ENCODE data around the gene NSD2.
A peak's percentile ranks its signal among the peaks of the same experiment; 100 is the strongest.

Gene NSD2

DNA sequence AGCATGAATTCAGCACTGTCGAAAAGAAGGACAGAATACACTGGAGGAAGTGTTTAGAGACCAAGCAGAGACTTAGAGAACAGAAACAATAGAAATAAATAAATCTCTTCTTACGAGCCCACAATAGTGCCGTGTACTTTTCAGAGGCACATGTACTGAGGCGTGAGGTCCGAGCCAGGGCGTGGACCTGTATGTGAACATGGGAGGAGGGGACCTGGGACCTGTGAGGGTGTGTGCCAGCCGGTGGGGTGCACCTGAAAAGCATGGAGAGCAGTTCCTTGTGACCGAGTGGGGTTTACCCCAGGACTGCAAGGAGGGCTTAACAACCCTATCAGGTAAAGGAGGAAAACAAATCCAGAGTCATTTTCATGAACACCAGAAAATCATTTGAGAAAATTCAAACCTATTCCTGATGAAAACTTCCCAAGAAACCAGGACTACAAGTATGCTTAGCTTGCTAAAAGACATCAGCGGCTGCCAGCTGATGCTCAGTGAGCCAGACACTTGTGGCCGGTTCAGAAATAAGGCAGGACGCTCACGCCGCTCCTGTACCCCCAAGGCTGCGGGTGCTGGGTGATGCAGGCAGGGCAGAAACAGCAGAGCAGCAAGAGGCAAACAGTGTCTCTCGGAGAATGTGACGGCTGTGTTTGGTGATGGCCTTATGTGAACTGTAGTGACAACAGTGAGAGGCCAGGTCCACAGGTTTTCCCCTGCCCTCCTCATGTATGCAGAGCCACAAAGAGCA, 100.4 kb downstream of the NSD2 start:
- no peak for DNase-seq (ENCODE audit: low read depth)

GRCh38 chr4:1972414-1972813, 101.2 kb downstream of the NSD2 start:
- DNase-seq (ENCODE audit: low read depth): no peak

GRCh38 chr4:1973218-1973617, 102.0 kb downstream of the NSD2 start:
- no peak for DNase-seq (ENCODE audit: low read depth)

- no peak for DNase-seq (ENCODE audit: low read depth)
Observed at GRCh38 chr4:1973661-1974060, 102.5 kb downstream of the NSD2 start.

- DNase-seq (ENCODE audit: low read depth): no peak
Observed at GRCh38 chr4:1974840-1975239, 103.6 kb downstream of the NSD2 start.

- no peak for DNase-seq (ENCODE audit: low read depth)
Observed at GRCh38 chr4:1975391-1975801, 104.2 kb downstream of the NSD2 start.

DNA sequence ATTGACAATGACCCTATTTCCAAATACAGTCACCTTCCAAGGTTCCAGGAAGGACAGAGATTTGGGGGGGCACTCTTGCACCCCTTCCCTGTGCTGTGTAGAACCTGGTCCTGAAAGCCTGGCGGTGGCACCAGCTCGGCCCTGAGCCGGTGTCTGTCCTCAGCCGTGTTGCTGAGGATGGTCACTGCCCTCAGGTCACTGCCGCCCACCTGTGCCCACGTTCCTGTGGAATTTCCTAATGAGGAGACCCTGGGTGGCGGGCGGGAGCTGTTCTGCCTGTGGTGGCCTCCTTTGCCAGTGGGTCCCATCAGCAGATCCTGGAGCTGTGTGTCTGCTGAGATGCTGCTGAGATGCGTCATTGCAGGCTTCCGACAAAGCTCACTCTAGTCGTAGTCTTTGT, 104.7 kb downstream of the NSD2 start:
- no peak for DNase-seq (ENCODE audit: low read depth)

DNA sequence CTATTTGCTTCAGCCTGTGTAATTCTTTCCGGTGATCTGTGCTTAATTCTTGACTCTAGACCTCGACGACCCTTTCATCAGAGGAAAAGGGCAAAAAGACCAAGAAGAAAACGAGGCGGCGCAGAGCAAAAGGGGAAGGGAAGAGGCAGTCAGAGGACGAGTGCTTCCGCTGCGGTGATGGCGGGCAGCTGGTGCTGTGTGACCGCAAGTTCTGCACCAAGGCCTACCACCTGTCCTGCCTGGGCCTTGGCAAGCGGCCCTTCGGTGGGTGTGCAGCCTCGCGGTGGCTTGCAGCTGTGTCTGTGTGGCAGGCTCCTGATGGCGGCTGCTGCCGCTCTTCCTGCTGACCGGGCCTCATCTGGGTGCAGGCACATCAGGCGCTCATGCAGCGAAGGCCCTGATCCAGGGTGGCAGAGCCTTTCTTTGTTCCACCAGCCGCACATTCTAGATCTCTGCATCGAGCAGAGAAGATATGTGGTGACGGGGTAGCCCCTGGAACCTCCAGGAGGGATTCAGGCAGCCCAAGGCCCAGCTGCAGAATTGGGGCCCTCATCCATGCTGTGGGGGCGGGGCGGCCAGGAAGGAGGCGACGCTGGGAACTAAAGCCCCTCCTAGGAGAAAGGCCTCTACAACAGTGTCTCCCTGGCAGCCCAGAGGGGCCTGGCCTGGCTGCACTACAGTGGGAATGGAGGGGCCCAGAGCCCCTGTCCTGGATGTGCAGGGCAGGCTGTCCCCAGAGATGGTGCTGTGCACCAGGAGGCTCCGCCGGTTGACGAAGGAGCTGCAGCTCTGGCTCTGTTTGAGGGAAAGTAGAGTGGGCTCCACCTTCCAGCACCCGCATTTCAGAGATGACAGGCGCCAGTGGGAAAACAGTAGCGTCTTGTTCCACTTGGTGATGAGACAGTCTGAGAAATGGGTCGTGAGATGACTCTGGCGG, 105.5 kb downstream of the NSD2 start:
- DNase-seq (ENCODE audit: low read depth): no peak

GRCh38 chr4:1978226-1978625, 107.0 kb downstream of the NSD2 start:
- DNase-seq (ENCODE audit: low read depth): no peak

DNA sequence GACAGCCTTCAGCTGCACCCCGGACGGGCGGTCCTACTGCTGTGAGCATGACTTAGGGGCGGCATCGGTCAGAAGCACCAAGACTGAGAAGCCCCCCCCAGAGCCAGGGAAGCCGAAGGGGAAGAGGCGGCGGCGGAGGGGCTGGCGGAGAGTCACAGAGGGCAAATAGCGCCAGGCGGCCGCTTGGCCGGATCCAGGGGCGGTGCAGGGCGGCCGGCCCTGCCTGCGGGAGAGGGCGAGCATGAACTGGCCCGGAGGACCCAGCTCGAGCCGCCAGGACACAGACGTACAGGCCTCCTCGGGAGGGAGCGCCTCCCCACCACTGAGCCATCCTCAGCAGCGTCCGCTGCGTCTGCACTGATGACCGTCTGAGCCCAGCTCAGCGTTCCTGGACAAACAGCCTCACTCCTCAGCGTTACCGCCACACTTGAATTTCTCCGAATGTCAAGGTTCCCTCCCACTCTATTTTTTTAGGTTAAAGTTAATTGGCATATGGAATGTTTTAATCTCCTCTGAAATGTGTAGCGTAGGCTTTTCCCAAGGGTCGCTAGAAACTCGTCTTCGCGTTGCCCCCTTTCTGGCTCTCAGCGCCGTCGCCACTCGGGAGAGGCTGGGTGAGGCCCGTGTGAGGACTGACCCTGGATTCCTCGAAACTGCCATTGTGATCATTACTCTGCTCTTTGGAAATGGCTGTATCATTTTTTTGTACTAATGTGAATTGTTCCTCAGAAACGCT, 107.7 kb downstream of the NSD2 start:
- no peak for DNase-seq (ENCODE audit: low read depth)

DNA sequence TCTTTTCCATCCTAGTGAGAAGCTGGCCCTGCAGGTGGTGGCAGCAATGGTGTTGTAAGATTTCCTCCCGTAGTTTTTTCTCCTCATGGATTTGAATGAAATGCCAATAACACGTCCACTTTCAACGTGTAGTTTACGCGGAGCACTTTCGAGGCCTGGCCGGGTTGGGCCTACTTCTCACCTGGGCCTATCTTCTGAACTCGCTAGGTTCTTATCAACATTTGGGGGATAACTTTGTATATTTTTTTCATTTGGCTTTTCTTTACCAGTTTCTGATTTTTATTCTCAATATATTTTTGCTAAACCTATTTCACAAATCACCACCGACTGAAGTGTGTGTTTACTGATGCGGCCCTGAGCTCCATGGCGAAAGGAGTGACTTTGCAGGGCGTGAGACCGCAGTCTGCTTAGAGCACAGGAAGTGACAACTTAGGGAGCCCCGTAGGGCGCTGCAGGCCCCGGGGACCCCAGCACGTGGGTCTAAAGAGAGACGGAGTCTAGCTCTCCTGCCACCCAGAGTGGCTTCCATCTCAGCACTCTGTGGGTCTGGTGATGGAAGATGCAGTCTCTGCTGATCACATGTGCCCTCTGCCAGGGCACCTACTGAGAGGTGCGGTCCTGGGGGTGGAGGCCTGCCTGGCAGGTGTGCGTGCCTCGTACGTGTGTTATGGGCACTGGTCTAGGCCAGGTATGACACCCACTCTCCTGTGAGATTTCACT, 108.4 kb downstream of the NSD2 start:
- no peak for DNase-seq (ENCODE audit: low read depth)

GRCh38 chr4:1980561-1981041, 109.4 kb downstream of the NSD2 start:
- DNase-seq (ENCODE audit: low read depth): no peak

DNA sequence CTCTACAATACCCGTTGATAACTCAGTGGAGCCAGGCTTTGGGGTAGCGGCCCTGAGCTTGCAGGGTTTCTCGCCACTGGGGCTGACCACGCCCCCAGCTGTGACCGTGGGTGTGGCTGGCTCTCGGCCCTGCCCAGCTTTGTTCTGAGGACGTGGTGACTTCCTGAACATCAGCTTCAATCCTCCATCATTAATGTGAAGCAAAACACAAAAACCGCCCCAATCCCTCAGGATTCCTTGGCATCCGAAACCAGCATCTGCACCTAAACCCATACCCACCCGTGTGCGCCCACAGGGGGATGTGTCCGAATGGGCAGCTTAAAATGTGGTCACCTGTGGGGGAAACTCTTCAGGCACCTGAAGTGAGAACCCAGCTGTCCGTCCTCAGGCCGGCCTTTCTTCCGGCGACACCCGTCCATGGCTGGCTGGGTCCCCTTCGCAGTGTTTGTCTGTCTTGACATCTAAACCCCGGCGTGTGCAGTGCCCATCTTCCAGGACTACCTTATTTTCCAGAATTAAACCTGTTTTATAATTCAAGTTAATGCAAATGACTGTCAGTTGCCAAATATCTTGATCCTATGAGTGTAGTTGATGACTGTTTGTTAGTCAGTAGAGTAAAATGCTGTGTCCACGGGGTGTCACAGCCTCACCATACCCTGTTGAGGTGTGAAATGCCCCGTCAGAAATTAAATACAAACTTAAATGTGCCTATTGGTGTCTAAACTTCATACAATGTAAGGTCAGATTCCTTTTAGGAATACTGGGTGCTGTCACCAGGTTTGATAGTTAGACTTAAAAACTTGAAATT, 110.3 kb downstream of the NSD2 start:
- DNase-seq (ENCODE audit: low read depth): peak; percentile 8

DNA sequence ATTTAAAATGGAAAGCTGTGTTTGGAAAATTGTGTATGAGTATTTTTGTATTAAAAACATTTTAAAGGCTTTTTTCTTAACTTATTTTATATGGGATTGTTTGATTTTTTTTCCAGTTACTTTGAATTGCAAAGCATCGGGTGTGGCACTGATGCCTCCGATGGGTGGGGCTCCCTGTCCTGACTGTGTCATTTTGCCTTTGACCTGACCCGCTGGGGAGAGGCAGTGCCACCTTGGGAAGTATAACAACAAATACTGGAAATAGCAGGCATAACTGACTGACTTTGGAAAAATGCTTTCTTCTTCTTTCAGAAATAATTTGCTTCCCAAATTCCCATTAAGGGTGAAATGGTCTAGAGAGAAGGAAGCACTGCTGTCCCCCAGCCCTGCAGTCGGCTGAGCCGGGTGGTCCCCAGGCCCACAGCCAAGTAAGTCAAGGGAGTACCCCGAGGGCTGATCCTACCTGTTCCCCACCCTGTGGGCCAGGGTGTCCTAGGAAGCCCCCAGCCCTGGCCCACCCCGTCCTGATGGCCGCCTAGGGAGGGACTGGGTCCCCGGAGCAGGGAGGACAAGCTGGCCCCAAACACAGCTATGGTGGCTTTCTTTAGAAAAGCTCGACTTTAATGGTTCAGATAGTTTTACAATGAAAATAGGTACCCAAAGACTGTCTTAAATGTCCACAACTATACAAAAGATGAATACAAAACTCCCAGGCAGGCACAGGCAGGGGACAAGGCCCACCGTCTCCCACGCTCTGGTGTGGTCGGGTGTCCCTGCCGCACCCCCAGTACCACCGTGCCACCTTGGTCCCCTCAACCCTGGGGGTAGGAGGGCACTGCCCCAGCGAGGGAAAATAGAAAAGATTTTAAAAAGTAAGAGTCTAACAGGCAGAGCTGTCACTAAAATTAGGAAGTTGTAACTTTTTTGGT, 111.2 kb downstream of the NSD2 start:
- no peak for DNase-seq (ENCODE audit: low read depth)

- DNase-seq (ENCODE audit: low read depth): no peak
Observed at GRCh38 chr4:1983053-1983845, 112.1 kb downstream of the NSD2 start.

GRCh38 chr4:1983846-1984405, 112.7 kb downstream of the NSD2 start:
- no peak for DNase-seq (ENCODE audit: low read depth)

DNA sequence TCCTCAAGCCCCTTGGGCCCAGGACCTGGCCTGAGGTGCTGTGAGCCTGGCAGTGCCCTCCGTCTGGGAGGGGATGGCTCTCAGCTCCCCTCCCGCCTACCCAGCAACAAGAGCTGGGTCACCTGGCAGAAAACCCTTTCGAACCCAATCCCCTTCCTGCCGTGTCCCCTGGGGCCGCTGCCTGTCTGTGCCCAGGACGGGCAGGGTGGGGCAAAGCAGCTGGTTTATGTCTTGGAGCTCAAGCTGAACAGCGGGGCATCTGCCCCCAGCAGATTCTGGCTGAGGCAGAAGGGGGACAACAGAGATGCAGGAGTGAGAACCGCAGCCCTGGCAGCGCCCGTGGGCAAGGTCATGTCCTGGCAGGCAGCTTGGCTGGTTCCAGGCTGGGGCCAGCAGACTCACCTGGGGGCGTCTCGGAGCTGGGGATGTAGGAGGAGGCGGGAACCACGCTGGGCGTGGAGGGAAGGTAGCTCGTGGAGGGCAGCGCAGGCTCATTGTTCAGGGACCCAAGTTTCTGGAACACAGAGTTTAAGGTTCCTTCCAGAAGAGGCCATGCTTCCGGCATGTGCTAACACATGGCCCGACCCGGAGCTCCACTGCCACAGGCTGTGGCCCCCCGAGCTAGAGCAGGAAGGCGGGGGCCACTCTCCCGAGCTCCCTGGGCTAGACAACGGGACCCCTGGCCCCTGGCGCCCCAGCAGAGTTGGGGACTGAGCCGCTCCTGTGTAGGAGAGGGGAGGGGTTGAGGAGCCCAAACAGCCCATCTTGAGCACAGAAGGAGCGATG, 113.4 kb downstream of the NSD2 start:
- DNase-seq (ENCODE audit: low read depth): no peak

GRCh38 chr4:1985294-1985693, 114.1 kb downstream of the NSD2 start:
- DNase-seq (ENCODE audit: low read depth): no peak
